Stimulated activated CD8-positive, alpha-beta memory T cell treated with anti-CD3 and anti-CD28 coated beads, Interleukin-15, amount 100 ng/mL, for 24 hours (primary cell): ENCODE results near the gene RELN.
"Not testable (repeated sequence)": the region's sequence is repeated elsewhere in the genome, so short reads cannot be mapped to it uniquely, and the experiment has no call there.

Source experiments
- DNase-seq: peaks from one replicate; pipeline ENCODE4 v3.0.0-alpha.2; 2020; ENCODE audit warnings: low read depth

Gene RELN

GRCh38 chr7:103989200-103989784 is at the start of gene RELN:
Gene RELN (minus strand): TSS chr7:103989658. CDS start chr7:103989356, 302 bp downstream.
- DNase-seq: no peak

- DNase-seq: no peak
Measured at GRCh38 chr7:104038136-104038535, 48.7 kb upstream of the RELN start.

DNA sequence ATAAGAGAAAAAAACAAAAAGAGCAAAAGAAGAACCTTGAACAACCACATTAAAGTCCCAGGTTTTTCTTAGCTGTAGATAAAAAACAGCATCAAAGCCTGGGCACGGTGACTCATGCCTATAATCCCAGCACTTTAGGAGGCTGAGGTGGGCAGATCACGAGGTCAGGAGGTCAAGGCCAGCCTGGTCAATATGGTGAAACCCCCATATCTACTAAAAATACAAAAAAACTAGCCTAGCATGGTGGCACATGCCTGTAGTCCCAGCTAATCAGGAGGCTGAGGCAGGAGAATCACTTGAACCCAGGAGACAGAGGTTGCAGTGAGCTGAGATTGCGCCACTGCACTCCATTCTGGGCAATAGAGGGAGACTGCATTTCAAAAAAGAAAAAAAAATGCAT is 47.4 kb upstream of the RELN start:
- DNase-seq: not testable (repeated sequence)

- DNase-seq: no peak
Measured at GRCh38 chr7:104035351-104035750, 45.9 kb upstream of the RELN start.

DNA sequence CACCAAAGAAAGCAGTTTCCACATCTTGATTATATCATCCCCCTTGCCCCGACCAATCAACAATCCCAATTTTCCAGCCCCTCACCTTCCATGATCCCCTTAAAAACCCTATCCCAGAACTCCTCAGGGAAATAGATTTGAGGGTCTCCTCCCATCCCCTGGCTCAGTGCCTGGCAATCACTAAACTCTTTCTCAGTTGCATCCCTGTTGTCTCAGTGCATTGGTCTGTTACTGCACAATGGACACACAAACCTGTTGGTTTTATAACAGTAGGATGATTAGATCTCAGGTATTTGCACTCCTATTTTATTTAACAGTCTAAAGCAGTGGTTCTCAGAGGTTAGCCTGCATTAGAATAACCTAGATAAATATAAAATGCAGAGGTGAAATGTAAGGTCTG is 45.2 kb upstream of the RELN start:
- DNase-seq: no peak

GRCh38 chr7:104033837-104034236 is 44.4 kb upstream of the RELN start:
- no peak for DNase-seq

DNA sequence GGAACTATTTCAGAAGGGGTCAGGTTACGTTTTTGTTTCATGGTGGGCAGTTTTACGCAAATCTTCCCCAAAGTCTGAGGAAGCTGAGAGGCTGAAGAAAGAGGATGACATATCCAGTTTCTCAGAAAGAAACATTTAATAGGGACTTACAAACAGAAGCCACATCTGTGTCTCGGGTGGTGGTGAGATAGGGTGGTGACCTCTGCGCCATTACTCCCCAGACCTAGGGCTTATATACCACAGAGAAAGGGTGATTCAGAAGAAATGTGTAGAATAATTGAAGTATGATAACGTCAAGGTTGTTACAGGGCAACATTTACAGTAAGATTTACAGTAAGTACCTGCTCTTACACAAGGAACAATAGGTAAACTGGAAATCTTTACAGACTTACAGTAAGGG is 43.0 kb upstream of the RELN start:
- no peak for DNase-seq

- DNase-seq: no peak
Measured at GRCh38 chr7:104029765-104030164, 40.3 kb upstream of the RELN start.

DNA sequence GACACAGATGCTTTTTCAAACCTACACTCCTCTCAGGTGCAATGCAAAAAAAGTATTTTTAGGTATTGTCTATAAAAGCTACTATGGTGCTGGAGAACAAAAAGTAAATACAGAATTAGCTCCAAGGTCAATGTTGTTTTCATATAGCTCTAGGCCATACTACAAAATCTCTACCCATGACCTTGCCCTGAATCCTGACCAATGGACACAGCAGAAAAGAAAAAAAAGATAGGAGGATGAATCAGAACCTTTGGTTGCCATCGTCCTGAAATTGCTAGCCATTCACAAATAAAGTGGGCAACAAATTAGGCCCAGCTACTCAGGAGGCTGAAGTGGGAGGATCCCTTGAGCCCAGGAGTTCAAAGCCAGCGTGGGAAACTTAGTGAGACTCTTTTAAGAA is 35.2 kb upstream of the RELN start:
- DNase-seq: no peak

GRCh38 chr7:104023100-104023499 is 33.6 kb upstream of the RELN start:
- DNase-seq: no peak

GRCh38 chr7:104018425-104018824 is 29.0 kb upstream of the RELN start:
- no peak for DNase-seq

GRCh38 chr7:104017001-104017400 is 27.5 kb upstream of the RELN start:
- DNase-seq: no peak

GRCh38 chr7:104012835-104013234 is 23.4 kb upstream of the RELN start:
- no peak for DNase-seq

GRCh38 chr7:104011829-104012228 is 22.4 kb upstream of the RELN start:
- no peak for DNase-seq

- DNase-seq: no peak
Measured at GRCh38 chr7:104010052-104010909, 20.8 kb upstream of the RELN start.

DNA sequence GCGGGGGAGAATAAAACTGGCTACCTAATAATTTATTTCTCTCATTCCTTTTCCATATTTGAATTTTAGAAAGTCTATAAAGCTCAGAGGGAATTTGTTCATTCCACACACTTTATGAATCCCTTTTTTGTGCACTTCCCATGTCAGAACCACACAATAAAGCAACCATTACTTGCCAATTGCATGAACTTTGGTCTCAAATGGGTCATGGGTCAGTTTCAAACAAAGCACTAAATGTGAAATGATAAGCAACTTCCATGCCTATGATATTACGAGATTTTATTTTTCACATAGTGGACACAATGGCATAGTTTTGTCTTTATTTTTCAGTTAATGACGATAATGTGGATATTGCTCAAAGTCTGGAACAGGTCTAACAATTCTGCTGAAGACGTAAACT is 18.6 kb upstream of the RELN start:
- DNase-seq: no peak

DNA sequence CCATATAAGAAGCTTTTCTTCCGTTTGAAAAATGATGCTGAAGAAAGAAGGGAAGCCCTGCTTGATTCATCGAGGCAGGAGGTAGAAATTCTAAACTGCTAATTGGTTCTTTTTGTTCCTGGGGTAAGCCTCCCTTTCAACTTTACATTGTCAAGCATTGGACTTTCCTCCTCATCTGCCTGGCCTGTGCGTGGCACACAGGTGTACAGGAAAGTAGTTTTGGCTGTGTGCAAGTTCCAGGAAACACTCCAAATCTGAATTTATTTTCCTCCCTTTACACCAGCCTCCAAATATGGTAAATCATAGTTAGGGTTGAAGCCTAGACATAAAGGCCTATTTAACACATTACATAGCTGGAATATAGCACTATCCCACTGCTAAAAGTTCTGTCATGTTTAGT is 18.2 kb upstream of the RELN start:
- no peak for DNase-seq

- DNase-seq: no peak
Measured at GRCh38 chr7:104005197-104005596, 15.7 kb upstream of the RELN start.

DNA sequence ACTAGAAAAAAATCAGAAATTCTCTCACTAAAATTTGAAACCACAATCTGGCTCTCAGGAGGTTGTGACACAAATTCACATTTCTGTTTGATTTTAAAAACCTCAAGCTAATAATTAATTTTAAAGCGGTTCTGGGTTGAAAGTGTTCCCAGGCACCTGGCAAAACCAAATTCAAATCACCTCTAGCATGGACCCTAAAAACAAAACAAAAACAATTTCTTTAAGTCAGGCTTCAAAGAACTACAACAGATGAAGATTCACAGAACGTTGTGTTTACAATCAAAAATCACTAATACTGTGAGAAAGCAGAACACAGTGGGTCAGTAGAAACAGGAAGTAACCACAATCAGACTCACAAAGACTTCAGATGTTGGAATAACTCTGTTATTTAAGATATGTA is 7.2 kb upstream of the RELN start:
- DNase-seq: no peak

GRCh38 chr7:103996017-103996551 is 6.6 kb upstream of the RELN start:
- DNase-seq: no peak

DNA sequence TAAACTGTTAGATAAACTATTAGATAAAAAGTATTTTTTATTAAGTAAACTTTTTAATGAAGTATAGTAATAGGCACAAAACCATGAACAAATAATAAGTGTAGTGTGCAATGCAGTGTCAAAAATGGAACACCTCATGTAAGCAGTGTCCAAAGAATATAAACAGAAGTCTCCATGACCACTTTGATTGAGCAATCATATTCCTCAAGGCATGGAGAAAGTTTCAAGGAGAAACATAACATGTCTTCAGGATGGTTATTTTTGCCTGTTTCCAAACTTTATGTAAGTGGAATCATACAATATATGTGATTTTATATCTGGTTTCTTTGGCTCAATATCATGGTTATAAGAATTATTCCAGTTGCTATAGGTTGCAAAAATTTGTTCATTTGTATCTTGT is 6.1 kb upstream of the RELN start:
- no peak for DNase-seq

- no peak for DNase-seq
Measured at GRCh38 chr7:103993551-103993950, 4.1 kb upstream of the RELN start.

GRCh38 chr7:103991406-103991805 is 1.9 kb upstream of the RELN start:
- DNase-seq: no peak

DNA sequence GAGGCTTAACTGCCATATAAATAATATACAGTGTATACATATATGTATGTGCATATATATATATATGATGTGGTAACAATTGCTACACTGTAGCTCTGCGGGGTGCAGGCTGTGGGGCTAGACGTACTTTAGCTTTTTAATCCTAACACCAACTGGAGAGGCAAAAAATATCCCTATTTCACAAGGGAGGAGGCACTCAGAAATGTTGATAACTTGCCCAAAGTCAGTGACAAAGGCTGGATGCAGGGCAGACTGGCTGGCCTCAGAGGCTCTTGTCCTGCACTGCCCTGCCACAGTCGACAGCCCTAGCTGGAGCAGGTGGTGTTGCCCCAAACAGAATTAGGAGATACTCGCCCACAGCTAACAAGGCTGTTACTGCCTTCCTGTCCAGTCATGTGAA is 1.5 kb upstream of the RELN start:
- DNase-seq: no peak
